SK-N-SH (cell line): ENCODE measurements around the gene RNF4. TPM values are rescaled to one million over a fixed set of nuclear protein-coding genes. Genes with fewer than 3 reads are reported as not detected.

ENCODE experiments used
- CTCF ChIA-PET: fragments of 300-600, 350-600 bp; formaldehyde crosslinking; extraction: SDS; loops from one replicate; lab custom pipeline; 2021; lab: Yijun Ruan, JAX
- POLR2A ChIA-PET: fragments of 350-600 bp; sonication (Branson Sonifier 250); formaldehyde crosslinking; extraction: SDS; loops from one replicate; lab custom pipeline; 2020; ENCODE audit warnings: antibody characterized with exemption, inconsistent platforms; lab: Yijun Ruan, JAX
- DNase-seq: peaks from one replicate; pipeline ENCODE4 v3.0.0; 2012
- H2AFZ ChIP-seq: fragments of 200-600 bp; sonication (generic); 2 replicates; pipeline ENCODE4 v1.8.1; 2016; ENCODE audit warnings: antibody characterized with exemption, mild to moderate bottlenecking, low read depth
- H3F3A ChIP-seq: fragments of 200-600 bp; sonication (generic); replicated peaks from 2 replicates; pipeline ENCODE3; 2016; ENCODE audit warnings: antibody characterized with exemption, mild to moderate bottlenecking; ENCODE audit not compliant: insufficient read depth
- H3K27ac ChIP-seq, 2 experiments: fragments of 200-500 bp in 1 of 2; fragments of 200-600 bp in 1 of 2; sonication (Bioruptor generic) in 1 of 2; sonication (generic), shearing (Covaris generic) in 1 of 2; 2 replicates each; pipeline versions ENCODE4 v1.5.1 to v1.6.1; 2014 to 2016; ENCODE audit warnings: low read depth in 2 of 2, inconsistent platforms in 1 of 2, low read length in 1 of 2, mild to moderate bottlenecking in 1 of 2, mixed read lengths in 1 of 2
- H3K27me3 ChIP-seq: fragments of 200-600 bp; sonication (generic), shearing (Covaris generic); 2 replicates; pipeline ENCODE4 v1.6.1; 2016; ENCODE audit warnings: mixed run types; ENCODE audit not compliant: insufficient read depth
- H3K36me3 ChIP-seq, 2 experiments: fragments of 200-500 bp in 1 of 2; fragments of 200-600 bp in 1 of 2; sonication (Bioruptor generic) in 1 of 2; sonication (generic) in 1 of 2; replicated peaks in 1 of 2; 2 replicates each; pipeline versions ENCODE3 to v1.5.1; 2014 to 2016; ENCODE audit warnings: low read length in 1 of 2, mild to moderate bottlenecking in 1 of 2; ENCODE audit not compliant: insufficient read depth in 2 of 2, control insufficient read depth in 1 of 2
- H3K4me1 ChIP-seq, 2 experiments: fragments of 200-500 bp in 1 of 2; fragments of 200-600 bp in 1 of 2; sonication (Bioruptor generic) in 1 of 2; sonication (generic), shearing (Covaris generic) in 1 of 2; 2 replicates each; pipeline versions ENCODE4 v1.5.1 to v1.6.1; 2014 to 2016; ENCODE audit warnings: low read depth in 1 of 2, low read length in 1 of 2, mixed run types in 1 of 2; ENCODE audit not compliant: insufficient read depth in 2 of 2, control insufficient read depth in 1 of 2
- H3K4me2 ChIP-seq: fragments of 200-600 bp; sonication (generic), shearing (Covaris generic); 2 replicates; pipeline ENCODE4 v1.6.1; 2017; ENCODE audit warnings: mixed run types
- H3K4me3 ChIP-seq, 2 experiments: fragments of 200-500 bp in 1 of 2; fragments of 200-600 bp in 1 of 2; sonication (Bioruptor generic) in 1 of 2; sonication (generic), shearing (Covaris generic) in 1 of 2; 2 replicates each; pipeline versions ENCODE4 v1.5.1 to v1.8.1; 2014 to 2016; ENCODE audit warnings: low read depth in 2 of 2, inconsistent platforms in 1 of 2, low read length in 1 of 2, mild to moderate bottlenecking in 1 of 2, mixed read lengths in 1 of 2, moderate library complexity in 1 of 2
- H3K79me2 ChIP-seq: fragments of 200-600 bp; sonication (generic); 2 replicates; pipeline ENCODE4 v1.8.1; 2017; ENCODE audit warnings: mild to moderate bottlenecking; ENCODE audit not compliant: insufficient read depth
- H3K9ac ChIP-seq: fragments of 200-600 bp; sonication (generic); 2 replicates; pipeline ENCODE4 v1.6.1; 2017; ENCODE audit warnings: mixed run types
- H3K9me2 ChIP-seq: fragments of 200-600 bp; sonication (generic); 2 replicates; pipeline ENCODE4 v1.6.1; 2017; ENCODE audit warnings: mixed run types
- H3K9me3 ChIP-seq: fragments of 200-600 bp; sonication (generic); 2 replicates; pipeline ENCODE4 v1.6.1; 2017; ENCODE audit warnings: mixed run types, mild to moderate bottlenecking, moderate library complexity
- H4K20me1 ChIP-seq: fragments of 200-600 bp; sonication (generic); 2 replicates; pipeline ENCODE4 v1.6.1; 2017; ENCODE audit warnings: mild to moderate bottlenecking, mixed run types; ENCODE audit not compliant: insufficient read depth
- CHD2 ChIP-seq: fragments of 150-350 bp; IDR thresholded peaks from 2 replicates; pipeline ENCODE4 v1.6.1; 2018; ENCODE audit warnings: low read length; ENCODE audit not compliant: partially characterized antibody
- CTCF ChIP-seq: fragments of 200-600 bp; sonication (generic); IDR thresholded peaks from 2 replicates; pipeline ENCODE4 v1.6.1; 2017; ENCODE audit warnings: antibody characterized with exemption, mild to moderate bottlenecking, moderate library complexity
- EZH2phosphoT487 ChIP-seq: fragments of 200-600 bp; sonication (generic); IDR thresholded peaks from 2 replicates; pipeline ENCODE4 v1.6.1; 2017; ENCODE audit warnings: low read depth, mixed run types, mild to moderate bottlenecking, antibody characterized with exemption, moderate library complexity, borderline replicate concordance
- FOSL2 ChIP-seq: IDR thresholded peaks from 2 replicates; pipeline ENCODE4 v1.4.0; 2012; ENCODE audit warnings: low read depth, mild to moderate bottlenecking, moderate library complexity, borderline replicate concordance
- FOXJ3 ChIP-seq: sonication (generic); formaldehyde crosslinking; IDR thresholded peaks from 2 replicates; pipeline ENCODE4 v1.5.1; 2020; ENCODE audit warnings: mild to moderate bottlenecking, missing genetic modification reagents
- GABPA ChIP-seq: IDR thresholded peaks from 2 replicates; pipeline ENCODE4 v1.4.0; 2012; ENCODE audit warnings: low read depth, mild to moderate bottlenecking
- MXI1 ChIP-seq: IDR thresholded peaks from 2 replicates; pipeline ENCODE4 v1.6.1; 2012; ENCODE audit warnings: mild to moderate bottlenecking, low read depth, low read length, improper control_type of control experiment
- NFIC ChIP-seq: IDR thresholded peaks from 2 replicates; pipeline ENCODE4 v1.4.0; 2012; ENCODE audit warnings: borderline replicate concordance
- NRF1 ChIP-seq: IDR thresholded peaks from 2 replicates; pipeline ENCODE4 v1.6.1; 2012; ENCODE audit warnings: low read depth, mild to moderate bottlenecking, low read length
- RAD21 ChIP-seq: IDR thresholded peaks from 2 replicates; pipeline ENCODE4 v1.6.1; 2012; ENCODE audit warnings: mild to moderate bottlenecking, low read length
- RCOR1 ChIP-seq: fragments of 150-350 bp; IDR thresholded peaks from 2 replicates; pipeline ENCODE4 v1.6.1; 2017; ENCODE audit warnings: antibody characterized with exemption, low read length
- RFX5 ChIP-seq: IDR thresholded peaks from 2 replicates; pipeline ENCODE4 v1.6.1; 2012; ENCODE audit warnings: mild to moderate bottlenecking, improper control_type of control experiment, low read length
- RXRA ChIP-seq: IDR thresholded peaks from 2 replicates; pipeline ENCODE4 v1.4.0; 2012; ENCODE audit warnings: low read depth, mild to moderate bottlenecking, borderline replicate concordance
- SIN3A ChIP-seq: IDR thresholded peaks from 2 replicates; pipeline ENCODE4 v1.6.1; 2012; ENCODE audit warnings: low read depth, mild to moderate bottlenecking, low read length, moderate library complexity, borderline replicate concordance
- SMC3 ChIP-seq: IDR thresholded peaks from 2 replicates; pipeline ENCODE4 v1.6.1; 2012; ENCODE audit warnings: low read depth, low read length, improper control_type of control experiment
- TEAD4 ChIP-seq: IDR thresholded peaks from 2 replicates; pipeline ENCODE4 v1.4.0; 2012; ENCODE audit warnings: mild to moderate bottlenecking, borderline replicate concordance; ENCODE audit not compliant: insufficient read depth
- YY1 ChIP-seq: IDR thresholded peaks from 2 replicates; pipeline ENCODE4 v1.4.0; 2012; ENCODE audit warnings: low read depth, mild to moderate bottlenecking
- WGBS: methylation state at CpG from one replicate; pipeline ENCODE4 v1.1.6; 2017; ENCODE audit warnings: low lambda C conversion rate; 5-methylcytosine and 5-hydroxymethylcytosine counted together
- polyA plus RNA-seq, 3 experiments: library from polyadenylated mRNA; depleted of rRNA; stranded (reverse); fragments of >200 nt; gene quantifications; 2 replicates each; pipeline ENCODE4 v1.2.3, GENCODE V29; 2012
- TF ChIP-seq, protein P1 (sequence below): IDR thresholded peaks from 2 replicates; pipeline ENCODE4 v1.4.0; 2012; ENCODE audit warnings: low read depth
- TF ChIP-seq, protein P2 (sequence below): IDR thresholded peaks from 2 replicates; pipeline ENCODE4 v1.4.0; 2012; ENCODE audit warnings: low read depth, borderline replicate concordance
- TF ChIP-seq, protein P3 (sequence below): IDR thresholded peaks from 2 replicates; pipeline ENCODE4; 2012

Gene RNF4
- polyA plus RNA-seq, 1 of the 3 experiments (the other 2 are of a cell fraction), result 60.7 TPM

DNA sequence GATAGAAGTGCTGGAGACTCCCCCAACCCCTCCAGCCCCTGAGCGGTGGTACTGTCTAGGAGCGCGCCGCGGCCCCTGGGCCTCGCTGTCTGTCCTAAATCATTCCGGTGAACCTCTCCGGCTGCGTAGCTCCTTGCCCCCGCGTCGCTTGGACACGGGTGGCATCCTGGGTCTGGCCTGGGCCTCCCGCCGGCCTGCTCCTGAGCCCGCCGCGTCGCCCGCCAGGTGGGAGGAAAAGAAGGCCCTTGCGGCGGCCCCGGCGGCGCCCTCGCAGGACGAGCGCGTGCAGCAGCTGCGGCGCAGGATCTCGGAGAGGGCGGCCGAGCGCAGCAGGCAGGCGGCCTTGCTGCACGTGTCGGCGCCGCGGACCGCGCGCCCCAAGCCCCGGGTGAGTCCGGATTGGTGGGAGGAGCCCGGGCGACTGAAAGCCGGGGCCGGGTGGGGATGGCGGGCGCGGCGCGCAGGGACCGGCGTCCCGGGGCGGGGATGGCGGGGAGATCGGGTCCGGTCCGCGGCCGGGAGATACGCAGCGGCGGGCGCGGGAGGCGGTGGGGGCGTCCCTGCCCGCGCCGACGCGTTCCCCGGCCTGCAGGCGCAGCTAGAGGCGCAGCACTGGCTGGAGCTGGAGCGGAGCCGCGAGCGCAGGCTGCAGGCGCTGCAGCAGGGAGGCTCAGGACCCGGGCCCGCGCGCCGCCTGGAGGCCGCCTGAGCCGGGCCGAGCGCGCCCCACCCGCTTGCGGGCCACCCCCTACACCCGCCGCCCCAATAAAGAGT is 6.5 kb upstream of the RNF4 start:
- Histone ChIP-seq H3K27ac (no peak overlapping the region), H3K4me1 (peaks cover 0 to 14% of the 10 kb centered on the region in 2 experiments; a peak in 1 of 4 replicates), H3K4me2 (peak overlapping the region; percentile 79), H3K79me2 (peaks cover 14% of the 10 kb centered on the region), H3K9me3 (no peaks in the 10 kb centered on the region), H3K9ac (peak overlapping the region; percentile 34; the same call in 1 of the 2 replicates), H2AFZ (peak overlapping the region; percentile 65; the same call in 1 of the 2 replicates), H3F3A (peaks cover 9% of the 10 kb centered on the region), H3K4me3 (peak overlapping the region; percentile 50 to 64), H3K27me3 (no peaks in the 10 kb centered on the region), H3K9me2 (no peaks in the 10 kb centered on the region), H3K36me3 (no peaks in the 10 kb centered on the region), H4K20me1 (no peaks in the 10 kb centered on the region)
- DNase-seq, result peak; percentile 96
- WGBS, result 100% methylated on average over 3 of the region's 99 CpGs
- ChIA-PET POLR2A (interaction anchor here (0.6 kb wide), 1 partner anchor 71 kb away, joined by 3 read pairs; no protein-coding TSS in a partner anchor), CTCF (interaction anchor here (0.7 to 4.6 kb wide), 15 partner anchors 13 to 242 kb away, joined by 3 to 27 read pairs (median 4); no protein-coding TSS in a partner anchor)
- TF ChIP-seq, protein P1, sequence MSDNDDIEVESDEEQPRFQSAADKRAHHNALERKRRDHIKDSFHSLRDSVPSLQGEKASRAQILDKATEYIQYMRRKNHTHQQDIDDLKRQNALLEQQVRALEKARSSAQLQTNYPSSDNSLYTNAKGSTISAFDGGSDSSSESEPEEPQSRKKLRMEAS, result peak; percentile 87
- TF ChIP-seq FOSL2 (no peak), SIN3A (no peak), NFIC (no peak), SMC3 (peak; percentile 48), RCOR1 (no peak), RFX5 (no peak), CHD2 (peak; percentile 33), MXI1 (peak; percentile 88), GABPA (no peak), FOXJ3 (no peak), NRF1 (no peak), RXRA (no peak), YY1 (no peak), RAD21 (peak; percentile 56), TEAD4 (no peak), EZH2phosphoT487 (no peak), CTCF (peak; percentile 56)
- TF ChIP-seq, protein P2, sequence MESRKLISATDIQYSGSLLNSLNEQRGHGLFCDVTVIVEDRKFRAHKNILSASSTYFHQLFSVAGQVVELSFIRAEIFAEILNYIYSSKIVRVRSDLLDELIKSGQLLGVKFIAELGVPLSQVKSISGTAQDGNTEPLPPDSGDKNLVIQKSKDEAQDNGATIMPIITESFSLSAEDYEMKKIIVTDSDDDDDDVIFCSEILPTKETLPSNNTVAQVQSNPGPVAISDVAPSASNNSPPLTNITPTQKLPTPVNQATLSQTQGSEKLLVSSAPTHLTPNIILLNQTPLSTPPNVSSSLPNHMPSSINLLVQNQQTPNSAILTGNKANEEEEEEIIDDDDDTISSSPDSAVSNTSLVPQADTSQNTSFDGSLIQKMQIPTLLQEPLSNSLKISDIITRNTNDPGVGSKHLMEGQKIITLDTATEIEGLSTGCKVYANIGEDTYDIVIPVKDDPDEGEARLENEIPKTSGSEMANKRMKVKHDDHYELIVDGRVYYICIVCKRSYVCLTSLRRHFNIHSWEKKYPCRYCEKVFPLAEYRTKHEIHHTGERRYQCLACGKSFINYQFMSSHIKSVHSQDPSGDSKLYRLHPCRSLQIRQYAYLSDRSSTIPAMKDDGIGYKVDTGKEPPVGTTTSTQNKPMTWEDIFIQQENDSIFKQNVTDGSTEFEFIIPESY, result no peak
- TF ChIP-seq, protein P3, sequence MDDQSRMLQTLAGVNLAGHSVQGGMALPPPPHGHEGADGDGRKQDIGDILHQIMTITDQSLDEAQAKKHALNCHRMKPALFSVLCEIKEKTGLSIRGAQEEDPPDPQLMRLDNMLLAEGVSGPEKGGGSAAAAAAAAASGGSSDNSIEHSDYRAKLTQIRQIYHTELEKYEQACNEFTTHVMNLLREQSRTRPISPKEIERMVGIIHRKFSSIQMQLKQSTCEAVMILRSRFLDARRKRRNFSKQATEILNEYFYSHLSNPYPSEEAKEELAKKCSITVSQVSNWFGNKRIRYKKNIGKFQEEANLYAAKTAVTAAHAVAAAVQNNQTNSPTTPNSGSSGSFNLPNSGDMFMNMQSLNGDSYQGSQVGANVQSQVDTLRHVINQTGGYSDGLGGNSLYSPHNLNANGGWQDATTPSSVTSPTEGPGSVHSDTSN, result no peak; the same call in 1 of the 2 replicates
